A673 (cell line): ENCODE measurements around the gene CPNE9. TPM values are rescaled to one million over a fixed set of nuclear protein-coding genes. Genes with fewer than 3 reads are reported as not detected.

ENCODE experiments used
- BruUV-seq: library from RNA; stranded (reverse); fragments of 400-500 nt; replicated peaks from 2 replicates; lab custom pipeline; 2021; lab: Mats Ljungman, UMichigan
- CTCF ChIA-PET: fragments of 300-600 bp; sonication (Branson Sonifier 250); formaldehyde crosslinking; loops from one replicate; lab custom pipeline; 2022; ENCODE audit warnings: antibody characterized with exemption; lab: Charles Lee
- POLR2A ChIA-PET: fragments of 300-600 bp; sonication (Branson Sonifier 250); formaldehyde crosslinking; loops from one replicate; lab custom pipeline; 2022; ENCODE audit warnings: antibody characterized with exemption; ENCODE audit not compliant: low non-redundant PET; lab: Charles Lee
- DNase-seq: peaks from one replicate; pipeline ENCODE4 v3.0.0-alpha.2; 2015; ENCODE audit warnings: low spot score
- H3K27ac ChIP-seq: fragments of 200-600 bp; sonication (generic); 2 replicates; pipeline ENCODE4 v1.5.1; 2016; ENCODE audit warnings: mixed run types, low read depth, mild to moderate bottlenecking, mixed read lengths, antibody characterized with exemption, low read length; ENCODE audit not compliant: poor library complexity, severe bottlenecking
- H3K27me3 ChIP-seq: fragments of 200-600 bp; sonication (generic); replicated peaks from 2 replicates; pipeline ENCODE4 v1.6.1; 2017; ENCODE audit warnings: mixed run types, low read depth, mild to moderate bottlenecking, mixed read lengths, antibody characterized with exemption, low read length; ENCODE audit not compliant: insufficient read depth, poor library complexity
- H3K36me3 ChIP-seq: fragments of 200-600 bp; sonication (generic); 2 replicates; pipeline ENCODE4 v1.6.1; 2016; ENCODE audit warnings: mixed run types, mild to moderate bottlenecking, mixed read lengths, antibody characterized with exemption, low read length; ENCODE audit not compliant: insufficient read depth, poor library complexity, severe bottlenecking
- H3K4me1 ChIP-seq: fragments of 200-600 bp; sonication (generic); 2 replicates; pipeline ENCODE4 v1.6.1; 2017; ENCODE audit warnings: mixed run types, mild to moderate bottlenecking, mixed read lengths, antibody characterized with exemption, low read length; ENCODE audit not compliant: insufficient read depth, poor library complexity, severe bottlenecking
- H3K4me3 ChIP-seq: fragments of 200-600 bp; sonication (generic); 2 replicates; pipeline ENCODE4 v1.5.1; 2016; ENCODE audit warnings: low read depth, mixed run types, mild to moderate bottlenecking, mixed read lengths, low read length; ENCODE audit not compliant: poor library complexity, severe bottlenecking
- H3K9me3 ChIP-seq: fragments of 200-600 bp; sonication (generic); 2 replicates; pipeline ENCODE4 v1.6.1; 2016; ENCODE audit warnings: mixed run types, low read depth, mild to moderate bottlenecking, mixed read lengths, antibody characterized with exemption, low read length; ENCODE audit not compliant: poor library complexity, severe bottlenecking
- CTCF ChIP-seq: fragments of 300-800, 200-600 bp; sonication (generic); conservative IDR thresholded peaks from 2 replicates; pipeline ENCODE4 v1.5.1; 2017; ENCODE audit warnings: low read depth, mild to moderate bottlenecking, antibody characterized with exemption, low read length, moderate library complexity, mixed read lengths
- EZH2 ChIP-seq: fragments of 200-600 bp; sonication (generic); IDR thresholded peaks from 2 replicates; pipeline ENCODE4 v1.6.1; 2017; ENCODE audit warnings: borderline replicate concordance, low read depth, mild to moderate bottlenecking, mixed read lengths, antibody characterized with exemption, low read length; ENCODE audit not compliant: poor library complexity, severe bottlenecking
- intact Hi-C: fragments of 100-400 bp; cut with micrococcal nuclease; formaldehyde crosslinking; loops from one replicate; pipeline ENCODE4 v1.10.0; 2022; ENCODE audit not compliant: unreplicated experiment
- total RNA-seq: library from RNA; stranded (reverse); gene quantifications from 2 replicates; pipeline ENCODE4 v1.2.3, GENCODE V29; 2021

The CPNE9 gene
- total RNA-seq, 1 experiment from 2014 or later: not detected

GRCh38 chr3:9692416-9692815 is 11.2 kb upstream of the CPNE9 start:
- DNase-seq: no peak
- ChIA-PET CTCF (no interaction called here), POLR2A (no interaction called here)
- no peak for TF ChIP-seq EZH2
- no peak for TF ChIP-seq CTCF
- intact Hi-C loops: no loop called here
- Histone ChIP-seq H3K27ac (no peak overlapping the region), H3K9me3 (no peaks in the 10 kb centered on the region), H3K27me3 (no peaks in the 10 kb centered on the region), H3K36me3 (peaks cover 15% of the 10 kb centered on the region), H3K4me1 (no peaks in the 10 kb centered on the region), H3K4me3 (no peak overlapping the region)
- BruUV-seq: no TSS peak

GRCh38 chr3:9695345-9695744 is 8.3 kb upstream of the CPNE9 start:
- H3K4me3 ChIP-seq: no peak overlapping the region
- H3K27ac ChIP-seq: no peak overlapping the region
- H3K36me3 ChIP-seq: peaks cover 6% of the 10 kb centered on the region
- no peaks in the 10 kb centered on the region for H3K27me3 ChIP-seq
- DNase-seq: no peak
- intact Hi-C loops: no loop called here
- ChIA-PET CTCF (no interaction called here), POLR2A (no interaction called here)
- H3K4me1 ChIP-seq: no peaks in the 10 kb centered on the region
- BruUV-seq: no TSS peak
- no peaks in the 10 kb centered on the region for H3K9me3 ChIP-seq
- TF ChIP-seq CTCF (no peak), EZH2 (no peak)

GRCh38 chr3:9695746-9696145 is 7.9 kb upstream of the CPNE9 start:
- intact Hi-C loops: no loop called here
- Histone ChIP-seq H3K27me3 (no peaks in the 10 kb centered on the region), H3K36me3 (peaks cover 4% of the 10 kb centered on the region), H3K27ac (no peak overlapping the region), H3K4me1 (no peaks in the 10 kb centered on the region), H3K4me3 (no peak overlapping the region), H3K9me3 (no peaks in the 10 kb centered on the region)
- ChIA-PET POLR2A (no interaction called here), CTCF (no interaction called here)
- TF ChIP-seq CTCF: no peak
- TF ChIP-seq EZH2: no peak
- no TSS peak for BruUV-seq
- no peak for DNase-seq
